Parathyroid adenoma (tissue), 2 donors: ENCODE measurements around the gene ZNF429.
"Not testable (repeated sequence)": the region's sequence is repeated elsewhere in the genome, so short reads cannot be mapped to it uniquely, and the experiment has no call there.

Source experiments
- H2AFZ ChIP-seq: fragments of 300-600 bp; sonication (generic); one replicate; pipeline ENCODE4 v1.7.0; 2017; ENCODE audit warnings: antibody characterized with exemption, mild to moderate bottlenecking
- H3K27ac ChIP-seq: fragments of 300-600 bp; sonication (generic); one replicate; pipeline ENCODE4 v1.7.0; 2017
- H3K27me3 ChIP-seq: fragments of 300-600 bp; sonication (generic); one replicate; pipeline ENCODE4 v1.7.0; 2017; ENCODE audit warnings: low read length; ENCODE audit not compliant: control insufficient read depth, insufficient read depth
- H3K36me3 ChIP-seq: fragments of 300-600 bp; sonication (generic); one replicate; pipeline ENCODE4 v1.7.0; 2017; ENCODE audit warnings: low read length; ENCODE audit not compliant: control insufficient read depth, insufficient read depth
- H3K4me1 ChIP-seq: fragments of 300-600 bp; sonication (generic); one replicate; pipeline ENCODE4 v1.7.0; 2017; ENCODE audit warnings: control low read depth
- H3K4me2 ChIP-seq: fragments of 300-600 bp; sonication (generic); one replicate; pipeline ENCODE4 v1.7.0; 2017; ENCODE audit warnings: low read length
- H3K4me3 ChIP-seq: fragments of 300-600 bp; sonication (generic); one replicate; pipeline ENCODE4 v1.7.0; 2017; ENCODE audit warnings: low read depth, low read length
- H3K79me2 ChIP-seq: fragments of 300-600 bp; sonication (generic); one replicate; pipeline ENCODE4 v1.7.0; 2017; ENCODE audit warnings: control low read depth
- H3K9ac ChIP-seq: fragments of 300-600 bp; sonication (generic); one replicate; pipeline ENCODE4 v1.7.0; 2017; ENCODE audit warnings: mild to moderate bottlenecking
- H3K9me3 ChIP-seq: fragments of 300-600 bp; sonication (generic); one replicate; pipeline ENCODE4 v1.7.0; 2017; ENCODE audit warnings: low read length; ENCODE audit not compliant: control insufficient read depth
- CTCF ChIP-seq: fragments of 300-600 bp; sonication (generic); IDR thresholded peaks from one replicate; pipeline ENCODE4 v1.7.0; 2017; ENCODE audit warnings: antibody characterized with exemption, mild to moderate bottlenecking
- donor health status: primary hyperparathyroidism.

Gene ZNF429

GRCh38 chr19:21595185-21595584 lies 89.8 kb downstream of the ZNF429 start:
- Histone ChIP-seq H3K9ac (no peak overlapping the region), H3K9me3 (no peaks in the 10 kb centered on the region), H3K79me2 (no peaks in the 10 kb centered on the region), H3K36me3 (no peaks in the 10 kb centered on the region), H2AFZ (no peak overlapping the region), H3K4me2 (no peak overlapping the region), H3K4me1 (no peaks in the 10 kb centered on the region), H3K27ac (no peak overlapping the region), H3K27me3 (no peaks in the 10 kb centered on the region), H3K4me3 (no peak overlapping the region)
- no peak for TF ChIP-seq CTCF

- Histone ChIP-seq H3K79me2 (no peaks in the 10 kb centered on the region), H3K4me2 (no peak overlapping the region), H2AFZ (peak overlapping the region; percentile 91), H3K4me1 (peaks cover 22% of the 10 kb centered on the region), H3K36me3 (no peaks in the 10 kb centered on the region), H3K4me3 (no peak overlapping the region), H3K9me3 (no peaks in the 10 kb centered on the region), H3K27ac (no peak overlapping the region), H3K9ac (no peak overlapping the region), H3K27me3 (no peaks in the 10 kb centered on the region)
- no peak for TF ChIP-seq CTCF
Measured at GRCh38 chr19:21602082-21602658, 96.8 kb downstream of the ZNF429 start.

GRCh38 chr19:21602659-21603430 lies 97.4 kb downstream of the ZNF429 start:
- Histone ChIP-seq H3K27ac (peak overlapping the region; percentile 82), H2AFZ (peak overlapping the region; percentile 91), H3K4me3 (peak overlapping the region; percentile 11), H3K4me1 (peaks cover 22% of the 10 kb centered on the region)
- not testable (repeated sequence) for H3K79me2 ChIP-seq, H3K9me3 ChIP-seq, H3K27me3 ChIP-seq, H3K9ac ChIP-seq, H3K4me2 ChIP-seq, H3K36me3 ChIP-seq

GRCh38 chr19:21603431-21604231 lies 98.2 kb downstream of the ZNF429 start:
- H3K27ac ChIP-seq = peak overlapping the region; percentile 82

More at GRCh38 chr19:21603431-21604231, 98.2 kb downstream of the ZNF429 start:
- no peaks in the 10 kb centered on the region for H3K79me2 ChIP-seq
- peak overlapping the region; percentile 50 for H3K4me3 ChIP-seq
- H3K4me2 ChIP-seq = peak overlapping the region; percentile 83
- H3K27me3 ChIP-seq = no peaks in the 10 kb centered on the region
- peak overlapping the region; percentile 91 for H2AFZ ChIP-seq
- no peaks in the 10 kb centered on the region for H3K9me3 ChIP-seq
- H3K9ac ChIP-seq = no peak overlapping the region
- peaks cover 22% of the 10 kb centered on the region for H3K4me1 ChIP-seq
- no peak for TF ChIP-seq CTCF
- no peaks in the 10 kb centered on the region for H3K36me3 ChIP-seq
